ENCODE data around the gene NFE2L1. TPM values are rescaled to one million over a fixed set of nuclear protein-coding genes. Genes with fewer than 3 reads are reported as not detected.

Gene NFE2L1
- total and polyA plus RNA-seq, 2 of the 8 experiments (the other 6 are each of a cell fraction or from before 2014, with no cell fraction given), result 140 to 143 TPM

DNA sequence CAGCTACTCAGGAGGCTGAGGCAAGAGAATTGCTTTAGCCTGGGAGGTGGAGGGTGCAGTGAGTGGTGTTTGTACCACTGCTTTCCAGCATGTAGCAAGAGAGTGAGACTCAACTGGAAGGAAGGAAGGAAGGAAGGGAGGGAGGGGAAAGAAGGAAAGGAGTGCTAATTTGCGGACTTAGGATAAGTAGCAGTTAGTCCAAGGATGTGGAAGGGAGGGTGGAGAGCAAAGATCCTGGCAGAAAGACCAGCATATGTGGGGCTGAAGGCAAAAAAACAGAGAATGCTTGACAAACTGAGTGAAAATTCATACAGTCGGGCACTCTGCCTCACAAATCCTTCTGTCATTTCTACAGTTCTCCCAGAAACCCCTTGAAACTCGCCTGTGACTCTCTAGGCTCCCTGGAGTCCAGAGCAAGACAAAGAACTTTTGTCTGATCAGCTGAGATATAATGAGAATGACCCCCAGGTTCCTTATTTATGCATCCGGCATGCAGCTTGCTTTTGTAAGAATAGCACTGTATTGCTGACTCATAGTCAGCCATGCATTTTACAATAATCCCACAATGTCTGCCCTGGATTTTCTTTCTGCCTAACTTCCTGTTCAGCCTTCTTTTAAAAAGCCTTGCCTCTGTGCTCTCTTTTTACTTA, 45.8 kb upstream of the NFE2L1 start:
- Histone ChIP-seq H2BK20ac (ENCODE audit: low read length) (peak overlapping the region; percentile 88), H2BK15ac (ENCODE audit: low read length) (no peak overlapping the region), H3K14ac (ENCODE audit: insufficient read length) (no peak overlapping the region), H3K27ac (ENCODE audit: low read depth, low read length) (peak overlapping the region; percentile 68), H3K56ac (replicated peaks; ENCODE audit: insufficient read length, low read depth, low read length) (no peak overlapping the region), H3K4me3 (ENCODE audit: extremely low read depth in 1 of 4, insufficient read depth in 2 of 4, low read depth in 3 of 4, low read length in 4 of 4) (peak overlapping the region in 1 of 4 experiments; percentile 12; a peak in 3 of 8 replicates), H4K5ac (ENCODE audit: insufficient read length, low read depth, low read length) (peak overlapping the region; percentile 88), H2BK5ac (ENCODE audit: low read depth, low read length) (peak overlapping the region; percentile 92; the same call in 1 of the 2 replicates), H2AFZ (ENCODE audit: low read length) (no peak overlapping the region), H3K79me2 (ENCODE audit: control insufficient read depth in 1 of 2, insufficient read depth in 2 of 2, low read length in 2 of 2) (no peaks in the 10 kb centered on the region), H3K23ac (ENCODE audit: insufficient read length) (no peak overlapping the region), H3K4me1 (replicated peaks in 1 of 4; ENCODE audit: control insufficient read depth in 3 of 4, insufficient read depth in 4 of 4, low read length in 3 of 4) (peaks cover 18 to 41% (median 28%) of the 10 kb centered on the region in 4 experiments), H3K18ac (ENCODE audit: extremely low read depth, low read length) (peak overlapping the region; percentile 93), H2BK12ac (ENCODE audit: low read depth, low read length) (peak overlapping the region; percentile 98; the same call in 1 of the 2 replicates), H2BK120ac (replicated peaks; ENCODE audit: low read depth, low read length) (peak overlapping the region; percentile 97), H3K9me3 (ENCODE audit: insufficient read depth in 2 of 2, low read depth in 1 of 2, low read length in 1 of 2) (no peaks in the 10 kb centered on the region), H3K79me1 (ENCODE audit: low read depth, low read length) (no peaks in the 10 kb centered on the region), H3K27me3 (replicated peaks in 1 of 4; ENCODE audit: control insufficient read depth in 3 of 4, extremely low read depth in 1 of 4, insufficient read depth in 3 of 4, low read length in 3 of 4) (no peaks in the 10 kb centered on the region), H3K9ac (replicated peaks in 1 of 4; ENCODE audit: extremely low read depth in 1 of 4, low read depth in 3 of 4, low read length in 3 of 4) (peak overlapping the region in 2 of 4 experiments; percentile 3 to 35; a peak in 2 of 7 replicates), H3K23me2 (ENCODE audit: low read depth, low read length) (0 out of 2 replicates have a peak, but pooled peaks cover 2% of the 10 kb centered on the region), H3K4ac (replicated peaks; ENCODE audit: insufficient read length, low read depth, low read length) (peak overlapping the region; percentile 93), H3K4me2 (ENCODE audit: insufficient read depth in 1 of 2, low read depth in 2 of 2, low read length in 2 of 2) (peak overlapping the region; percentile 57 to 76), H2AK5ac (ENCODE audit: low read depth, low read length) (no peak overlapping the region), H4K20me1 (replicated peaks in 1 of 2; ENCODE audit: control insufficient read depth in 1 of 2, insufficient read depth in 2 of 2, low read length in 2 of 2) (no peaks in the 10 kb centered on the region), H3K36me3 (ENCODE audit: control insufficient read depth in 2 of 4, insufficient read depth in 4 of 4, low read length in 3 of 4) (no peaks in the 10 kb centered on the region), H4K8ac (ENCODE audit: extremely low read depth, insufficient read depth, low read length) (no peak overlapping the region), H4K91ac (replicated peaks; ENCODE audit: insufficient read length, low read length) (peak overlapping the region; percentile 98)
- WGBS, 2 experiments (ENCODE audit: extremely low coverage in 1 of 2, insufficient coverage in 1 of 2, insufficient read length in 1 of 2, insufficient replicate concordance in 2 of 2, low coverage in 1 of 2, low lambda C conversion rate in 2 of 2, missing lambda C conversion rate in 1 of 2), result 28% methylated on average over 4 of the region's 4 CpGs; no CpG with 5 or more reads in 1 of the 2 experiments
- CTCF ChIA-PET (ENCODE audit: partially characterized antibody), result interaction anchor here (0.6 to 27.8 kb wide), 9 partner anchors 11 to 156 kb away, joined by 3 to 493 read pairs (median 11); partner anchors contain the start of genes CDK5RAP3, PNPO and PRR15L
- POLR2A ChIA-PET (ENCODE audit: partially characterized antibody), result interaction anchor here (0.9 to 4.1 kb wide), 5 partner anchors 9 to 52 kb away, joined by 3 to 19 read pairs (median 7); partner anchors contain the start of gene NFE2L1
- TF ChIP-seq BACH1 (IDR thresholded peaks at IDR 0.05; ENCODE audit: low read length), result peak; percentile 61; the same call in 1 of the 2 replicates
- 0 out of 2 replicates have a peak, but pooled peaks have one; percentile 44 for TF ChIP-seq EGR1 (IDR thresholded peaks at IDR 0.05; ENCODE audit: borderline replicate concordance, low read depth, low read length)
- peak; percentile 74 for TF ChIP-seq MAFK (IDR thresholded peaks at IDR 0.05; ENCODE audit: low read depth, low read length)
- no peak for TF ChIP-seq CBX5 (IDR thresholded peaks at IDR 0.05; ENCODE audit: low read depth, low read length)
- no peak for DNase-seq (ENCODE audit: low read depth in 1 of 2, low spot score in 2 of 2)
- no peak for FAIRE-seq

Measured in H1 (cell line).